ENCODE measurements around the gene ISG15.

ISG15 gene

GRCh38 chr1:1047963-1048362 lies 34.7 kb downstream of the ISG15 start:
- H3K4me3 ChIP-seq (replicated peaks; ENCODE audit: low read depth, low read length), result no peak overlapping the region
- H3K36me3 ChIP-seq (ENCODE audit: control insufficient read depth, insufficient read depth, low read length), result peaks cover 1% of the 10 kb centered on the region
- no peak for DNase-seq (ENCODE audit: extremely low read depth, insufficient read length)
- no peak for TF ChIP-seq CTCF (IDR thresholded peaks at IDR 0.05; ENCODE audit: insufficient read depth, low read length, poor library complexity, severe bottlenecking)
- no peaks in the 10 kb centered on the region for H3K27me3 ChIP-seq (replicated peaks; ENCODE audit: control insufficient read depth, insufficient read depth, low read length)

- no peak for DNase-seq (ENCODE audit: extremely low read depth, insufficient read length)
- H3K4me3 ChIP-seq (replicated peaks; ENCODE audit: low read depth, low read length), result no peak overlapping the region
- H3K27me3 ChIP-seq (replicated peaks; ENCODE audit: control insufficient read depth, insufficient read depth, low read length), result no peaks in the 10 kb centered on the region
- no peak for TF ChIP-seq CTCF (IDR thresholded peaks at IDR 0.05; ENCODE audit: insufficient read depth, low read length, poor library complexity, severe bottlenecking)
- H3K36me3 ChIP-seq (ENCODE audit: control insufficient read depth, insufficient read depth, low read length), result peaks cover 2% of the 10 kb centered on the region
These were observed 35.5 kb downstream of the ISG15 start for GRCh38 chr1:1048765-1049164.

GRCh38 chr1:1049318-1050165 lies 36.2 kb downstream of the ISG15 start:
- DNase-seq (ENCODE audit: extremely low read depth, insufficient read length), result no peak
- peak; percentile 25 for TF ChIP-seq CTCF (IDR thresholded peaks at IDR 0.05; ENCODE audit: insufficient read depth, low read length, poor library complexity, severe bottlenecking)
- Histone ChIP-seq H3K27me3 (replicated peaks; ENCODE audit: control insufficient read depth, insufficient read depth, low read length) (no peaks in the 10 kb centered on the region), H3K36me3 (ENCODE audit: control insufficient read depth, insufficient read depth, low read length) (peaks cover 4% of the 10 kb centered on the region), H3K4me3 (replicated peaks; ENCODE audit: low read depth, low read length) (no peak overlapping the region)

GRCh38 chr1:1050577-1051052 lies 37.3 kb downstream of the ISG15 start:
- TF ChIP-seq CTCF (IDR thresholded peaks at IDR 0.05; ENCODE audit: insufficient read depth, low read length, poor library complexity, severe bottlenecking), result no peak
- peaks cover 3% of the 10 kb centered on the region for H3K36me3 ChIP-seq (ENCODE audit: control insufficient read depth, insufficient read depth, low read length)
- no peaks in the 10 kb centered on the region for H3K27me3 ChIP-seq (replicated peaks; ENCODE audit: control insufficient read depth, insufficient read depth, low read length)
- H3K4me3 ChIP-seq (replicated peaks; ENCODE audit: low read depth, low read length), result no peak overlapping the region
- peak; percentile 72 for DNase-seq (ENCODE audit: extremely low read depth, insufficient read length)

GRCh38 chr1:1051127-1051810 lies 38.0 kb downstream of the ISG15 start:
- Histone ChIP-seq H3K4me3 (replicated peaks; ENCODE audit: low read depth, low read length) (no peak overlapping the region), H3K36me3 (ENCODE audit: control insufficient read depth, insufficient read depth, low read length) (peaks cover 3% of the 10 kb centered on the region), H3K27me3 (replicated peaks; ENCODE audit: control insufficient read depth, insufficient read depth, low read length) (no peaks in the 10 kb centered on the region)
- DNase-seq (ENCODE audit: extremely low read depth, insufficient read length), result no peak
- TF ChIP-seq CTCF (IDR thresholded peaks at IDR 0.05; ENCODE audit: insufficient read depth, low read length, poor library complexity, severe bottlenecking), result peak; percentile 9
